Measurements from ENCODE around the gene CLTB. TPM values are rescaled to one million over a fixed set of nuclear protein-coding genes. Genes with fewer than 3 reads are reported as not detected.

Gene CLTB
- total and polyA plus RNA-seq, 2 of the 8 experiments (the other 6 are each of a cell fraction or from before 2014, with no cell fraction given): 25.9 to 34.9 TPM

DNA sequence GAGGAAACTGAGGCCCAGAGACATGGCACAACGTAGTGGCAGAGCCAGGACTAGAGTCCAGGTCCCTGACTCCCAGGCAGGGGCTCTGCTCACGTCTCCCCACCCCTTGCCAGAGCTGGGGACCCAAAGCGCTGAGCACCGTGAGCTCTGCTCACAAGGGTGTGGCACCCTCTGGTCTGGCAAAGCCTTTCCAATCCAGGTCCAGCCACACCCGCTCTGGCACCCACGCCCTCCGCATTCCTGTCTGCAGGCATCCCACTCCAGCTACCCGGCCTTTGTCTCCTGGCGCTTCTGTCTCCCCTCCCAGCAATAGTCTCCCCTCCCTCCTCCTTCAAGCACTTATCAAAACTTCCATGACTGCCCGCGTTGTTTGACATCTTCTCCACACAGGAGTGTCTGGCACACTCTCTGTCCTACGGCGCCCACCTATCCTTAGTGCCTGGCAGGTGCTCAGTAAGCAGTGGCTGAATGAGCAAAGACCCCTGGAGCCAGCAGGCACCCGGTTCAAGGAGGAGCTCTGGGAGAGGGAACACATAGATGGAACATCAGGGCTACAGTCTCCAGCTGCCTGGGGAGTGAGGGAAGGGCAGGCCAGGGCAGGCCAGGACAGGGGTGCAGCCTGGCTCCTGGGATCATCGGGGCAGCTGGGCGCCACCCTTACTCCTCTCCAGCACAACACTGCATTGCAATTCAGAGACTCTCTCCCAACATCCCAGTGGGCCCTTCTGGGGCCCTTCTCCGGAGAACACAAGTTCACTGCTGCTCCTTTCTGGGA is 15.8 kb downstream of the CLTB start (continued):
- TF ChIP-seq SRF (IDR thresholded peaks at IDR 0.05; ENCODE audit: low read depth, low read length) (no peak), RFX5 (IDR thresholded peaks at IDR 0.05; ENCODE audit: borderline replicate concordance, low read depth, low read length) (no peak), SAP30 (IDR thresholded peaks at IDR 0.05; ENCODE audit: insufficient read depth, insufficient replicate concordance, low read length) (no peak)

All from H1 (cell line).